Tibial nerve (tissue), 4 donors: ENCODE measurements around the gene SHQ1.

Experiments used
- EP300 ChIP-seq, 2 donors: sonication (generic); formaldehyde crosslinking; IDR thresholded peaks; one replicate each; pipeline ENCODE4 v1.6.1; 2017; ENCODE audit warnings: antibody characterized with exemption in 2 of 2, mild to moderate bottlenecking in 1 of 2
- POLR2A ChIP-seq, 2 donors: fragments of 450-650 bp; IDR thresholded peaks; one replicate each; pipeline ENCODE4 v1.6.1; 2017; ENCODE audit warnings: antibody characterized with exemption in 2 of 2, mild to moderate bottlenecking in 2 of 2, moderate library complexity in 2 of 2
- TF ChIP-seq, protein P1 (sequence below), 5 experiments: fragments of 200-600 bp in 3 of 5; fragments of 450-650 bp in 2 of 5; sonication (generic) in 3 of 5; IDR thresholded peaks; one replicate each; pipeline ENCODE4 v1.5.1; 2016 to 2019; ENCODE audit warnings: antibody characterized with exemption in 5 of 5, mild to moderate bottlenecking in 3 of 5, moderate library complexity in 2 of 5

DNA sequence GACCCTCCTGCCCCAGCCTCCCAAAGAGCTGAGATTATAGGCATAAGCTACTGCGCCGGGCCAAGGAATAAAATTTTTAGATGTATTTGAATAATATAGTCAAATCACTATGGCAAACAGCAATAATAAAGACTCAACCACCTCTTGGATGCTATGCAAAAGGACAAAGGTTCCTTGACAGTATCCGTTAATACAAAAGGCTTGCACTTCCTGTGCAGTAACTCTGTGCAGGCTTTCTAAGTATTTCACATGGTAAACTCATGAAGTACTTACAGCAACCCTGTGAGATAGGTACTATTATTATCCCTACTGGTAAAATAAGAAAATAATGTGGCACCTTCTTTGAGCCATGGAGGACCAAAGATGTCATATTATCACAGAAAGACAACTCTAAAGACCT lies 86.8 kb downstream of the SHQ1 start:
- TF ChIP-seq, protein P1, sequence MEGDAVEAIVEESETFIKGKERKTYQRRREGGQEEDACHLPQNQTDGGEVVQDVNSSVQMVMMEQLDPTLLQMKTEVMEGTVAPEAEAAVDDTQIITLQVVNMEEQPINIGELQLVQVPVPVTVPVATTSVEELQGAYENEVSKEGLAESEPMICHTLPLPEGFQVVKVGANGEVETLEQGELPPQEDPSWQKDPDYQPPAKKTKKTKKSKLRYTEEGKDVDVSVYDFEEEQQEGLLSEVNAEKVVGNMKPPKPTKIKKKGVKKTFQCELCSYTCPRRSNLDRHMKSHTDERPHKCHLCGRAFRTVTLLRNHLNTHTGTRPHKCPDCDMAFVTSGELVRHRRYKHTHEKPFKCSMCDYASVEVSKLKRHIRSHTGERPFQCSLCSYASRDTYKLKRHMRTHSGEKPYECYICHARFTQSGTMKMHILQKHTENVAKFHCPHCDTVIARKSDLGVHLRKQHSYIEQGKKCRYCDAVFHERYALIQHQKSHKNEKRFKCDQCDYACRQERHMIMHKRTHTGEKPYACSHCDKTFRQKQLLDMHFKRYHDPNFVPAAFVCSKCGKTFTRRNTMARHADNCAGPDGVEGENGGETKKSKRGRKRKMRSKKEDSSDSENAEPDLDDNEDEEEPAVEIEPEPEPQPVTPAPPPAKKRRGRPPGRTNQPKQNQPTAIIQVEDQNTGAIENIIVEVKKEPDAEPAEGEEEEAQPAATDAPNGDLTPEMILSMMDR (IDR thresholded peaks at IDR 0.05): no peak
- TF ChIP-seq POLR2A (IDR thresholded peaks at IDR 0.05) (no peak), EP300 (IDR thresholded peaks at IDR 0.05) (no peak)
